CD4-positive, alpha-beta T cell treated with Interleukin-17A for 4 hours (primary cell): ENCODE measurements around the gene KCNQ5.
"Not testable (repeated sequence)": the region's sequence is repeated elsewhere in the genome, so short reads cannot be mapped to it uniquely, and the experiment has no call there.

ENCODE experiments used
- DNase-seq: peaks from one replicate; pipeline ENCODE4 v3.0.0-alpha.2; 2020; ENCODE audit warnings: mixed read lengths

The KCNQ5 gene

GRCh38 chr6:72966628-72967280, 344.9 kb downstream of the KCNQ5 start:
- no peak for DNase-seq

GRCh38 chr6:72967329-72967728, 345.5 kb downstream of the KCNQ5 start:
- DNase-seq = no peak

DNA sequence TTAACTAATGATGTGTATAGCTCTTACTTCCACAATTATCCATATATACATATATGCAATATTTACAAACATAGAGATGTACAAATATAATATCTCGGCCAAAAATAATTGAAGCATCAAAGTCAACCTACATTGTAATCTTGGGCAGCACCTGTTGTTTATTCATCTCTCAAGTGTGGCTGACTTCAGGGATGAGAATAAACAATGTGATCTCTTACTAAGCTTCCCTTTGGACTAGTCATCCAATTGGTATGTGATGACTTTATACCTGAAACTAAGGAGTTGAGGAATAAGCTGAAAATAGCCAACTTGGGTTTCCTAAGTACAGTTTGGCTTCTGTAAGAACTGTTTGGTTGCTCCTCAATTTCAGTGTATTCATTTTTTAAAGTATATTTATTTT, 346.8 kb downstream of the KCNQ5 start:
- no peak for DNase-seq

- DNase-seq = no peak
Observed at GRCh38 chr6:72969666-72970065, 347.8 kb downstream of the KCNQ5 start.

GRCh38 chr6:72972579-72972978, 350.7 kb downstream of the KCNQ5 start:
- no peak for DNase-seq

DNA sequence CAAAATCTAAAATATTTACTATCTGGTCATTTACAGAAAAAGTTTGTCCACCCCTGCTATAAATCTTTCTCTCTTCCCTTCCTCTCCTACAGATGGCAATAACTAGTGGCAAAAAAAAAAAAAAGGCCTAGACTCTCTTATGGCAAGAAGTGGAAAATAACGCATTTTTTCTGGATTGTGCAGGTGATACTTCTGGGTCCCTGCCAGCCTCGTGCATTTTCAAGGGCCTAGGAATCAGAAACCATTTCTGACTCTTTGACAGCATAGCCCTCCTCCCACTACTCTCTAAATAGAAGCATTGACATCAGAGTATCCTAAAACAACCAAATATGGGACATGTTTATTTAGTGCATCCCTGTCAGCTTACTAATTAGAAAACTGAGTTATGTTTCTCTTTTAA, 352.4 kb downstream of the KCNQ5 start:
- DNase-seq = no peak

- no peak for DNase-seq
Observed at GRCh38 chr6:72975352-72975752, 353.5 kb downstream of the KCNQ5 start.

GRCh38 chr6:72976484-72976883, 354.6 kb downstream of the KCNQ5 start:
- no peak for DNase-seq

GRCh38 chr6:72977114-72977513, 355.2 kb downstream of the KCNQ5 start:
- DNase-seq = no peak

GRCh38 chr6:72978808-72979207, 356.9 kb downstream of the KCNQ5 start:
- not testable (repeated sequence) for DNase-seq

- DNase-seq = not testable (repeated sequence)
Observed at GRCh38 chr6:72984189-72984831, 362.4 kb downstream of the KCNQ5 start.

DNA sequence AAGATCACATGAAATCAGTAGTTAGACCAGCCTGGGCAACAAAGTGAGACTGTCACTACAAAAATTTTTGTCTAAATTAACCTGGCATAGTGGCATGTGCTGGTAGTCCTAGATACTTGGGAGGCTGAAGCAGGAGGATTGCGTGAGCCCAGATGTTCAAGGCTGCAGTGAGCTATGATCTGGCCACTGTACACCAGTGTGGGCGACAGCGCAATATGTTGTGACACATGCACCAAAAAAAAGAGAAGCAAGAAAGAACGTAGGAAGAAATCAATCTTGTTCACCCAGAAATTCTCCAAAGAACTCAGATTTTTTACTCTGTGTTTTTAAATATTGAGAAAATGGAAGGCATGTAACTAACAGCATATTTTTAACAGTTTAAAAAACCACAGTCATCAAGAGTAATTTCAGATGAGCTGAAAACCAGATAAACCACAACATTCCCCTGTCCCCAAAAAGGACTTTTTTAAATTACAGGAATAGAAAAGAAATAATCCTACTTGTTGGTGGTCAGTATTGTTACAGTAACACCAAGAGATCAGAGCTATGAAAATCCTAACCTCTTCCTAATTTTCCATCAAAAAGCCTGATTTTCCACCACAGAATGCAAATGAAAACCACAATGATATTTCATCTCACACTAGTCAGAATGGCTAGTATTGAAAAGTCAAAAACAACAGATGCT, 363.3 kb downstream of the KCNQ5 start:
- DNase-seq = no peak

DNA sequence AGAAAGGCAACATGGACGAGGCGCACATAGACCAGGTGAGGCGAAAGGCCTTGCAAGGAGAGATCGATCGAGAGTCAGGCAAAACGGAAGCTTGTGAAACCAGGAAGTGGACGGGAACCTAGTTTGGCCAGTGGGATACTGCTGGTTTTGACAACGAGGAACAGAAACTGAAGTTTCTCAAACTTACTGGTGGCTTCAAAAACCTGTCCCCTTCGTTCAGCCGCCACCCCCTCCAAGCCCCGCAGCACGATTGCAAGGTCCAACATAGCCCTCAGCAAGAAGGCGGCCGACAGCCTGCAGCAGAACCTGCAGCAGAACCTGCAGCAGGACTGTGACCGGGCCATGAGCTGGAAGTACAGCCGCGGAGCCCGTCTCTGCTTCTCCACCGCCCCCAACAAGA, 365.4 kb downstream of the KCNQ5 start:
- no peak for DNase-seq

- DNase-seq = no peak
Observed at GRCh38 chr6:72999995-73000394, 378.1 kb downstream of the KCNQ5 start.

GRCh38 chr6:73000460-73000859, 378.6 kb downstream of the KCNQ5 start:
- no peak for DNase-seq

GRCh38 chr6:73002588-73002987, 380.7 kb downstream of the KCNQ5 start:
- no peak for DNase-seq

GRCh38 chr6:73003302-73003701, 381.4 kb downstream of the KCNQ5 start:
- DNase-seq = no peak

DNA sequence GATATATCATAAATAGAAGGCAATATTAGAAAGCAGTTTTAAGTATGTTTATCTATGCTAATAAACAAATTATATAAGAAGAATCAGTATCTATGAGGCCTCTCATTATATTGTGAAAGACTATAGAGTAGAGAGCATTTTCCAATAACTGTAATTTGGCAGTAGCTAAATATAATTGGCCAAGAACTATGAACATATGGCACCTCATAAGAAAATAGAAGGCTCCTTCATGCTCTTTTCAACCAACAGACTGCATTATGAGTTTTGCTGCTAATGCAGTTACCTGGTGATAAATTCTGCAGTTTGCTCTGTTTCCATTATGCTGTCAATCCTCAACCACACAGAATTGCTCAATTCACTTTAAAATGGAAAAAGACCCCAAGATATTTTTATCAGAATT, 382.4 kb downstream of the KCNQ5 start:
- no peak for DNase-seq

DNA sequence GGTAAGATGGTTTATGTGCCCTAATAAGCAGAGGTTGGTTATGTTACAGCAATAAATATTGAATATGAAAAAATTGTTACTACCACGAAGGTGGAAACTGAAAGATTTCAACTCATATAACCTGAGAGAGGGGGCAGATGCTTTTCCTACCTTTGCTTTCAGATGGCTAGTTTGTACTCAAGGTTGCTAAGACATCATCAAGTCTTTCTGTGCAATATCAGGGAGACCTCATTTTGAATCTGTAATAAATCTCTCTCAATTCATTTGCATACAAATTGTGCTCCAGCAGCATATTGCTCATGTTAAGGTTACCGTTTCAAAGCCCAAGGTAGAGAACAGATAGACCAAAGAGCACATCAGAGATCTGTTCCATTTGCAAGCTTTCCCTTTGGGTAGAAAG, 383.0 kb downstream of the KCNQ5 start:
- DNase-seq = no peak

DNA sequence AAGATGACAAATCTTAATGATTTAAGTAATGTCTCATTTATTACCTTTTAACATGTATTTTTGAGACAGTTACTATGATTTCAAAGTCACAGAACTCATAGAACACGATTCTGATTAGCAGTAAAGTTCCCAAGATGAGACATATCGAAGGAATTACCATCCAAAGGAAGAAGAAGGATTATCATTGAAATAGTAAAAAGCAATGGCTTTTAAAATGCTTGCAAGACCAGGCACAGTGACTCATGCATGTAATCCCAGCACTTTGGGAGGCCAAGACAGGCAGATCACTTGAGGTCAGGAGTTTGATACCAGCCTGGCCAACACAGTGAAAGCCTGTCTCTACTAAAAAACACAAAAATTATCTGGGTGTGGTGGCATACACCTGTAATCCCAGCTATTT, 384.3 kb downstream of the KCNQ5 start:
- DNase-seq = no peak

DNA sequence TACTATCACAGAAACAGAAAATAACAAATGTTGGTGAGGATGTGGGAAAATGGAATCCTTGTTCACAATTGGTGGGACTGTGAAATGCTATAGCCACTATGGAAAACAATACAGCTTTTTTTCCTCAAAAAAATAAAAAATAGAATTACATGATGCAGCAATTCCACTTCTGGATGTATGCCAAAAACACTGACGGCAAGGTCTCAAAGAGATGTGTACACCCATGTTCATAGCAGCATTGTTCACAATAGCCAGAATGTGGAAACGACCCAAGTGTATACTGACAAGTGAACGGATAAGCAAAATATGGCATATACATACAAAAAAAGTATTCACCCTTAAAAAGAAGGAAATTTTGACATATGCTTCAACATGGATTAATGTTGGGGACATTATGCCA, 390.1 kb downstream of the KCNQ5 start:
- no peak for DNase-seq

- no peak for DNase-seq
Observed at GRCh38 chr6:73017476-73017875, 395.6 kb downstream of the KCNQ5 start.

- no peak for DNase-seq
Observed at GRCh38 chr6:73024598-73024997, 402.7 kb downstream of the KCNQ5 start.

GRCh38 chr6:73027691-73028090, 405.8 kb downstream of the KCNQ5 start:
- DNase-seq = no peak
